Dermis lymphatic vessel endothelial cell (primary cell): ENCODE data around the gene CENPU. TPM values are rescaled to one million over a fixed set of nuclear protein-coding genes. Genes with fewer than 3 reads are reported as not detected.

Experiments used
- total RNA-seq: library from RNA; depleted of rRNA; stranded (reverse); fragments of >200 nt; gene quantifications from 2 replicates; pipeline ENCODE4 v1.2.1, GENCODE V29; 2014

CENPU gene
- total RNA-seq = 3.9 and 4.0 TPM in 2 replicates

DNA sequence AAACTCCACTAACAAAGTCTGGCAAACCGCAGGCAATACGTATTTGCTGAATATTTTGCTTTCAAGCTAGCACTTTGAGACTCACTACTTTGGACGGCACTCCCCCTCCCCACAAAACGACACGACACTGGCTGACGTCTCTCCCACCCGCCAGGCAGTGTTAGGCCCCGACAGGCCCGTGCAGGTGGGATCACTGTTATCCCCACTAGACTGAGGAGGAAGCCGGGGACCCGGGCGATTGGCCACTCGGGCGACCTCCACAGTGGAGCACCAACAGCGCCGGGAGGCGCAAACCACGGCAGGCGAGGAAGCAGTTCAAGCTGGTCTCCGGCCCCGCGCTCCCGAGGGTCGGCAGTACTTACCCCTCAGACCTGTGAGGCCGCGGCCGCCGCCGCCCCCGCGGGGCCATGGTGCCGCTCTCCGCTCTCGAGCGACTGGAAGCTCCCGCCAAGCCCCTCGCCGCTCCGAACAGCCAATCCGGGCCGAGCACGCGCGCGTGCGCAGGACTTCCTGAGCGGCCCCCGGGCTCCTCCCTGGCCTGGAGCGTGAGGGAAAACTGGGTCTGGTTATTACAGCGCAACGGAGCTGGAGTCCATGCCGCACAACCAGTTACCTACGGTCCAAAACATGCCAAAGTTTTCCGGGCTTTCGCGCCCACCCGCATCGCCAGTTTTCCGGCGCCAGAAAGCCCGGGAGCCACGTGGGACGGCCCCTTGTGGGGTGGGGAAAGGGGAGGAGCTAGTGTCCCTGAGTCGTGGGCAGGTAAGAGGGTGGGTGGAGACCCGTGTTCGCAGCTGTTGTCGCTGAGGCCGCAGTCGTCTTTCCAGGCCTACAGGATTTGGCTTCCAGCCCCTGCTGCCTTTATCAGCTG lies at the start of gene CENPU:
Gene CENPU, minus strand, starts transcription at position 443 of the 871 bp plus-strand sequence. Its CDS starts 34 bp downstream, at position 409.

DNA sequence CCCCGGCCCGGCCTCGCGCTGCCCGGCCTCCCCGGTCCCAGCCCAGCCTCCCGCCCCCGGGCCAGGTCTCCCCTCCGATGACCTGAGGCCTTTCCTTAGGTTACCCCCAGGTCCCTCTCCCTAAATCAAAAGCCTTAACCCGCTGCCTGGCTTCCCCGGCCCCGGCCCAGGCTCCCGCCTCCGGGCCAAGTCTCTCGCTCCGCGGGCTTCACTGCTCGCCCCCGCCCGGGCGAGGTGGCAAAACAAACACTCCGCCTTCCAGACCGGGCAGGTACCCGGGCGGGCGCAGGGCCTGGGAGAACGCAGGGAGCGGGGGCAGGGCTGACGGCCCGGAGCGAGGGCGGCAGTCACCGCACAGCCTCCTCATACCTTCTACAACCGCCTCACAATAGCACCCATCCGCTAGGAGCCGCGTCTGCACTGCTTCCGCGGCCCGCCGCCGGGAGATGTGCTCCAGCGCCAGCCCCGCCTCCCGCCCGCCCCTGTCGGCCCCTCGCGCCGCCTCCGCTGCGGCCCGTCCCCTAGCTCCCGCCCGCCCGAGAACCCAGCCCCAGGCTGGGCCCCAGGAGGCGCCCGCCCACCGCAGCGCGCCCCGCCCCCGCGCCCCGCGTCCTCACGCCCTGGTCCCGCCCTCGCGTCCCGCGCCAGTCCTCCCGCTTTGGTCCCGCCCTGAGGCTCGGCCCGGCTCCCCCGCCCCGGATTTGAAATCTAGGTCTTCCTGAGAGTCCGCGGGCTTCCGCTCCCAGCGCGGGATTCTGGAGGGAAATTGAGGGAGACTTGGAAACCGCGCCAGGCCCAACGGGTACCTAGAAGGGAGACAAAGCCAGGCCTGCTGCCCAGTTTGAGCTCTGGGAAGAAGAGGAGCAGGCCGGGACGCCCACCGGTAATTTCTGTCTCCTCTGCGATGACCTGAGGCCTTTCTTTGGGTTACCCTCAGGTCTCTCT lies 84.6 kb downstream of the CENPU start, which contains the start of the genes CASP3 and PRIMPOL:
Gene CASP3, minus strand, starts transcription at position 422 of the 945 bp plus-strand sequence. CDS start 10,994 bp downstream, outside the sequence.
Gene PRIMPOL, plus strand, starts transcription at position 713 of the 945 bp plus-strand sequence. CDS start 7,403 bp downstream, outside the sequence.

Other genes with a start within 250 kb of the CENPU start
- 31.1 and 46.1 TPM in 2 replicates for gene CASP3, start 84.6 kb downstream of the CENPU start, total RNA-seq
- gene PRIMPOL, start 84.4 kb downstream of the CENPU start, total RNA-seq = 8.2 and 8.5 TPM in 2 replicates
- gene ACSL1, start 91.9 kb upstream of the CENPU start, total RNA-seq = 9.2 and 12.5 TPM in 2 replicates